Natural killer cell (primary cell): ENCODE results near the gene CARMIL1. TPM values are rescaled to one million over a fixed set of nuclear protein-coding genes. Genes with fewer than 3 reads are reported as not detected.

Experiments
- ATAC-seq, 3 donors: fragments of 150-1000 bp in 2 of 3; fragments of 200-7000 bp in 1 of 3; cut with Tn5 transposase; 1 replicate in 1 of 3; 2 replicates in 2 of 3; pipeline ENCODE4 v1.10.0; 2021; ENCODE audit warnings: mild to moderate bottlenecking in 2 of 3, moderate library complexity in 2 of 3
- DNase-seq, 2 donors: peaks; one replicate each; pipeline versions ENCODE4 v3.0.0 to v3.0.0-alpha.2; 2013 to 2021; ENCODE audit warnings: mixed read lengths in 1 of 2
- H3K27ac ChIP-seq: one replicate; pipeline ENCODE4 v1.5.1; 2013; ENCODE audit warnings: mild to moderate bottlenecking, low read length
- H3K27me3 ChIP-seq: one replicate; pipeline ENCODE4 v1.6.1; 2013; ENCODE audit warnings: low read length; ENCODE audit not compliant: control insufficient read depth, insufficient read depth
- H3K36me3 ChIP-seq: one replicate; pipeline ENCODE4 v1.6.1; 2013; ENCODE audit warnings: low read length; ENCODE audit not compliant: control insufficient read depth, insufficient read depth
- H3K4me1 ChIP-seq: one replicate; pipeline ENCODE4 v1.6.1; 2013; ENCODE audit warnings: low read length; ENCODE audit not compliant: control insufficient read depth, insufficient read depth
- H3K4me3 ChIP-seq: one replicate; pipeline ENCODE4 v1.5.1; 2013; ENCODE audit warnings: low read length
- H3K9me3 ChIP-seq: one replicate; pipeline ENCODE4 v1.6.1; 2013; ENCODE audit warnings: low read length; ENCODE audit not compliant: control insufficient read depth, insufficient read depth
- H3K27ac Mint-ChIP-seq, 2 donors: one replicate each; pipeline ENCODE4 v1.8.0; 2022; ENCODE audit warnings: mild to moderate bottlenecking in 2 of 2, mixed read lengths in 2 of 2, moderate library complexity in 1 of 2
- H3K27me3 Mint-ChIP-seq, 2 donors: one replicate each; pipeline ENCODE4 v1.8.0; 2022; ENCODE audit warnings: low read depth in 2 of 2, mixed read lengths in 2 of 2
- H3K36me3 Mint-ChIP-seq: one replicate; pipeline ENCODE4 v1.8.0; 2022; ENCODE audit warnings: mixed read lengths
- H3K4me1 Mint-ChIP-seq, 2 donors: one replicate each; pipeline ENCODE4 v1.8.0; 2022; ENCODE audit warnings: mixed read lengths in 2 of 2
- H3K4me3 Mint-ChIP-seq: one replicate; pipeline ENCODE4 v1.8.0; 2022; ENCODE audit warnings: mild to moderate bottlenecking, moderate library complexity, mixed read lengths
- H3K9me3 Mint-ChIP-seq, 2 donors: one replicate each; pipeline ENCODE4 v1.8.0; 2022; ENCODE audit warnings: mixed read lengths in 2 of 2
- WGBS: methylation state at CpG from one replicate; pipeline ENCODE4 v1.1.7; 2013; ENCODE audit warnings: missing lambda C conversion rate; ENCODE audit not compliant: insufficient coverage; 5-methylcytosine and 5-hydroxymethylcytosine counted together
- intact Hi-C: fragments of 100-400 bp; cut with micrococcal nuclease; formaldehyde crosslinking; loops from one replicate; pipeline ENCODE4 v1.14.2; 2022
- total RNA-seq, 4 donors: library from RNA; stranded (reverse); fragments of 120-200 nt in 1 of 4; gene quantifications; one replicate each; pipeline versions ENCODE4 v1.2.3 to v1.2.4, GENCODE V29; 2013 to 2022
- TF ChIP-seq, protein P1 (sequence below): fragments of 200-600 bp; IDR thresholded peaks from one replicate; pipeline ENCODE4 v1.8.0; 2022; ENCODE audit warnings: antibody characterized with exemption

CARMIL1 gene
- total RNA-seq, 3 donors from 2014 or later (not counting 1 experiment from before 2014, with no cell fraction given) = 0.25 to 1.1 (median 0.35) TPM

DNA sequence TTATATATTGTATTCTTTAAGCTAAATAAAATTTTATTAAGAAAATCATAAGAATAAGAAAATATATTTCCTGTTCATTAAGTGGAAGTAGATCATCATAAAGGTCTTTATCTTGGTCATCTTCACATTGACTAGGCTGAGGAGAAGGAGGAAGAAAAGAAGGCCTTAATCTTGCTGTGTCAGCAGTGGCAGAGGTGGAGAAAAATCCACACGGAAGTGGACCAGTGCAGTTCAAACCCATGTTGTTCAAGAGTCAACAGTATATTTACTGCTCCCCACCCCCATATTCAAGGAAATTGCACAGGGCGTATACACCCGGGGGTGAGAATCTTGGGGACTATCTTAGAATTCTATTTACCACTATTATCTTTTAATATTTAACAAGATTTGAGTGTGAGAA lies 194.3 kb downstream of the CARMIL1 start:
- no peak overlapping the region for H3K4me3 ChIP-seq

DNA sequence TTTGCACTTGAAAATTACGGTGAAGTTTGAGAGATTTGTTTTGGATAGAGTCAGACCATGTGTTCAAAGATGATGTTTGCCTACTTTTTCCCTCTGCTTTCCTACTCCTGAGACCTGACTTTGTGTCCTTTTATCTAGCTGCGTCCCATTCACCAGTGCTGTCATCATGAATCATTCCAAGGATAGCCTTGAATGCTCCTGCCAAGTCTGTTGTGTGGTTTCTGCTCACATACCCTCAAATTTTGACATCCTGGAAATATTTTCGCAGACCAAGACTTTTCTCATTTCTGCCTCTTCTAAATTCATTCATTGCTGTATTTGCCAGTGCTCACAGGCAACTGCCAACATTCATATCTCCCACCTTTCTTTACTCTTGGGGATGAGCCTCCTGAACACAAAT lies 197.0 kb downstream of the CARMIL1 start:
- H3K27ac Mint-ChIP-seq = no peak overlapping the region
- Histone ChIP-seq H3K4me1 (no peaks in the 10 kb centered on the region), H3K27me3 (no peaks in the 10 kb centered on the region), H3K36me3 (no peaks in the 10 kb centered on the region), H3K9me3 (no peaks in the 10 kb centered on the region), H3K4me3 (no peak overlapping the region), H3K27ac (no peak overlapping the region)
- DNase-seq = no peak
- TF ChIP-seq, protein P1, sequence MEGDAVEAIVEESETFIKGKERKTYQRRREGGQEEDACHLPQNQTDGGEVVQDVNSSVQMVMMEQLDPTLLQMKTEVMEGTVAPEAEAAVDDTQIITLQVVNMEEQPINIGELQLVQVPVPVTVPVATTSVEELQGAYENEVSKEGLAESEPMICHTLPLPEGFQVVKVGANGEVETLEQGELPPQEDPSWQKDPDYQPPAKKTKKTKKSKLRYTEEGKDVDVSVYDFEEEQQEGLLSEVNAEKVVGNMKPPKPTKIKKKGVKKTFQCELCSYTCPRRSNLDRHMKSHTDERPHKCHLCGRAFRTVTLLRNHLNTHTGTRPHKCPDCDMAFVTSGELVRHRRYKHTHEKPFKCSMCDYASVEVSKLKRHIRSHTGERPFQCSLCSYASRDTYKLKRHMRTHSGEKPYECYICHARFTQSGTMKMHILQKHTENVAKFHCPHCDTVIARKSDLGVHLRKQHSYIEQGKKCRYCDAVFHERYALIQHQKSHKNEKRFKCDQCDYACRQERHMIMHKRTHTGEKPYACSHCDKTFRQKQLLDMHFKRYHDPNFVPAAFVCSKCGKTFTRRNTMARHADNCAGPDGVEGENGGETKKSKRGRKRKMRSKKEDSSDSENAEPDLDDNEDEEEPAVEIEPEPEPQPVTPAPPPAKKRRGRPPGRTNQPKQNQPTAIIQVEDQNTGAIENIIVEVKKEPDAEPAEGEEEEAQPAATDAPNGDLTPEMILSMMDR = no peak
- H3K27me3 Mint-ChIP-seq = peaks cover 0 to 3% of the 10 kb centered on the region in 2 donors
- ATAC-seq = no peak
- no peaks in the 10 kb centered on the region for H3K9me3 Mint-ChIP-seq
- no peaks in the 10 kb centered on the region for H3K36me3 Mint-ChIP-seq
- intact Hi-C loops = no loop called here
- 76% methylated on average over 3 of the region's 3 CpGs for WGBS
- no peak overlapping the region for H3K4me3 Mint-ChIP-seq
- H3K4me1 Mint-ChIP-seq = no peaks in the 10 kb centered on the region

More for the DNA sequence above, 194.3 kb downstream of the CARMIL1 start:
- Histone ChIP-seq H3K36me3 (no peaks in the 10 kb centered on the region), H3K9me3 (no peaks in the 10 kb centered on the region), H3K27me3 (no peaks in the 10 kb centered on the region), H3K4me1 (no peaks in the 10 kb centered on the region), H3K27ac (no peak overlapping the region)
- ATAC-seq (no peak), DNase-seq (no peak)
- H3K9me3 Mint-ChIP-seq = no peaks in the 10 kb centered on the region
- no peak overlapping the region for H3K27ac Mint-ChIP-seq
- no peak overlapping the region for H3K4me3 Mint-ChIP-seq
- no peaks in the 10 kb centered on the region for H3K36me3 Mint-ChIP-seq
- intact Hi-C loops = no loop called here
- TF ChIP-seq, protein P1 = no peak
- no peaks in the 10 kb centered on the region for H3K27me3 Mint-ChIP-seq
- no CpG with 5 or more reads among the region's 3 CpGs for WGBS
- no peaks in the 10 kb centered on the region for H3K4me1 Mint-ChIP-seq

DNA sequence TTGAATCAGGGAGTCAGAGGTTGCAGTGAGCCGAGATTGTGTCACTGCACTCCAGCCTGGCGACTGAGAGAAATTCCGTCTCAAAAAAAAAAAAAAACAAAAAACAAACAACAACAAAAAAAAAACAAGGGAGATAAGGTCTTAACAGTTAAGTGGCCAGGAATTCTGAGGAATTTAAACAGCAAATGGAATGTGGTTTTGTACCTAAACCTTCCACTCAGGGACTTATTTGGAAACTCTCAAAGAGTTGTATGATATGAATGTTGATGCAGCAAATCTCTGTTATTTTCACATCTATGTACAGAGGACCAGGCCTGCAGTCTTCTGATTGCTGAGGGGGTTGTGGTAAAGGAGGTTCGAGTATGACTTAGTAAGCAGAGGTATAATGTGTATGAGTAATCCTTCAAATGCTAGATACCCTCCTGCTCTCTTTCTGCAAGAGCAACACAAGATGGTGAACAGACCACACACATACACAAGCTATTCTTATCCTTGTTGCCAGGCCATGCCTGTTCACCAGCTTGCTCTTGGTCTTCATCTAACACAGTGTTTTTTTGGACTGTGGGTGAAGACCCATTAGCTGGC lies 197.9 kb downstream of the CARMIL1 start:
- no peaks in the 10 kb centered on the region for H3K9me3 ChIP-seq
- ATAC-seq (no peak), DNase-seq (no peak)
- 71% methylated on average over 1 of the region's 4 CpGs for WGBS
- no peaks in the 10 kb centered on the region for H3K9me3 Mint-ChIP-seq
- no peaks in the 10 kb centered on the region for H3K36me3 ChIP-seq
- peaks cover 0 to 3% of the 10 kb centered on the region in 2 donors for H3K27me3 Mint-ChIP-seq
- no peaks in the 10 kb centered on the region for H3K36me3 Mint-ChIP-seq
- intact Hi-C loops = no loop called here
- no peaks in the 10 kb centered on the region for H3K4me1 Mint-ChIP-seq
- no peak overlapping the region for H3K4me3 Mint-ChIP-seq
- no peaks in the 10 kb centered on the region for H3K27me3 ChIP-seq
- no peak overlapping the region for H3K27ac Mint-ChIP-seq
- no peaks in the 10 kb centered on the region for H3K4me1 ChIP-seq
- TF ChIP-seq, protein P1 = no peak
- H3K27ac ChIP-seq = no peak overlapping the region
- H3K4me3 ChIP-seq = no peak overlapping the region

DNA sequence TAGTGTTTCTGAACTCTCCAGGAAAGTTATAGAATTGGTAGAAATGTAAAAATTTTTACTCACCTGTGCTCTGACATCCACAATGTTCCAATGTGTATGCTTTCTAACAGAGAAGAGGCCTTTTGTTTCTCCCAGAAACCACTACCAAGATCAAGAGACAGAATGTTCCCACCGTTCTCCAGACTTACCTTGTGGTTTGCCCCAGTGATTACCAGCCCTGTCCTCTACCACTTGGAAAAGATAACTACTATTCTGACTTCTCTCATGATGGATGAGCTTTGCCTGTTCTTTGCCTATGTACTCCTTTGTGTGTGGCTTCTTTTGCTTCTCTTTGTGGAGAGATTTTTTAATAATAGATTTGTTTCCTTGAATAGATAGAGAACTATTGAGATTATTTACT lies 199.8 kb downstream of the CARMIL1 start:
- Mint-ChIP-seq H3K9me3 (no peaks in the 10 kb centered on the region), H3K27me3 (peaks cover 5 to 9% of the 10 kb centered on the region in 2 donors), H3K36me3 (no peaks in the 10 kb centered on the region), H3K4me3 (no peak overlapping the region), H3K4me1 (no peaks in the 10 kb centered on the region), H3K27ac (no peak overlapping the region)
- ATAC-seq (no peak), DNase-seq (no peak)
- no peak overlapping the region for H3K4me3 ChIP-seq
- H3K36me3 ChIP-seq = no peaks in the 10 kb centered on the region
- no peaks in the 10 kb centered on the region for H3K27me3 ChIP-seq
- no peaks in the 10 kb centered on the region for H3K9me3 ChIP-seq
- no peak overlapping the region for H3K27ac ChIP-seq
- TF ChIP-seq, protein P1 = no peak
- intact Hi-C loops = no loop called here
- 74% methylated on average over 1 of the region's 1 CpG for WGBS
- H3K4me1 ChIP-seq = no peaks in the 10 kb centered on the region
